Measurements from ENCODE around the gene PIGB. TPM values are rescaled to one million over a fixed set of nuclear protein-coding genes. Genes with fewer than 3 reads are reported as not detected.
"Not testable (repeated sequence)": the region's sequence is repeated elsewhere in the genome, so short reads cannot be mapped to it uniquely, and the experiment has no call there.

The PIGB gene
- total RNA-seq, 2 donors from 2014 or later = 27.5 to 32.9 TPM

- peaks cover 0 to 3% of the 10 kb centered on the region in 2 donors for H3K36me3 Mint-ChIP-seq (ENCODE audit: insufficient read depth in 2 of 2)
- no peaks in the 10 kb centered on the region for H3K4me1 Mint-ChIP-seq (ENCODE audit: low read depth)
- no peak overlapping the region for H3K27ac Mint-ChIP-seq
- no peak for ATAC-seq (replicated peaks in 1 of 2)
- DNase-seq = no peak
- H3K9me3 Mint-ChIP-seq = no peaks in the 10 kb centered on the region
- no peak overlapping the region for H3K4me3 Mint-ChIP-seq
- H3K27me3 Mint-ChIP-seq (ENCODE audit: low read depth) = no peaks in the 10 kb centered on the region
Observed at GRCh38 chr15:55362641-55363040, 43.6 kb downstream of the PIGB start.

- Mint-ChIP-seq H3K27me3 (ENCODE audit: low read depth) (no peaks in the 10 kb centered on the region), H3K4me1 (ENCODE audit: low read depth) (no peaks in the 10 kb centered on the region), H3K27ac (peak overlapping the region; percentile 36), H3K9me3 (no peaks in the 10 kb centered on the region), H3K36me3 (ENCODE audit: insufficient read depth in 2 of 2) (peaks cover 0 to 4% of the 10 kb centered on the region in 2 donors), H3K4me3 (no peak overlapping the region)
- DNase-seq (no peak), ATAC-seq (replicated peaks in 1 of 2) (no peak)
Observed at GRCh38 chr15:55366981-55367380, 48.0 kb downstream of the PIGB start.

- H3K27ac Mint-ChIP-seq = peak overlapping the region; percentile 38
- H3K36me3 Mint-ChIP-seq (ENCODE audit: insufficient read depth in 2 of 2) = peaks cover 0 to 4% of the 10 kb centered on the region in 2 donors
- H3K27me3 Mint-ChIP-seq (ENCODE audit: low read depth) = no peaks in the 10 kb centered on the region
- H3K9me3 Mint-ChIP-seq = no peaks in the 10 kb centered on the region
- no peak overlapping the region for H3K4me3 Mint-ChIP-seq
- DNase-seq (no peak), ATAC-seq (replicated peaks in 1 of 2) (no peak)
- H3K4me1 Mint-ChIP-seq (ENCODE audit: low read depth) = no peaks in the 10 kb centered on the region
Observed at GRCh38 chr15:55372701-55373440, 53.8 kb downstream of the PIGB start.

- Mint-ChIP-seq H3K27me3 (ENCODE audit: low read depth) (no peaks in the 10 kb centered on the region), H3K4me3 (no peak overlapping the region), H3K36me3 (ENCODE audit: insufficient read depth in 2 of 2) (peaks cover 4% of the 10 kb centered on the region in 2 donors), H3K9me3 (no peaks in the 10 kb centered on the region), H3K27ac (no peak overlapping the region), H3K4me1 (ENCODE audit: low read depth) (peaks cover 5% of the 10 kb centered on the region)
- DNase-seq (no peak), ATAC-seq (replicated peaks in 1 of 2) (no peak)
Observed at GRCh38 chr15:55379095-55379494, 60.1 kb downstream of the PIGB start.

GRCh38 chr15:55381595-55381994 is 62.6 kb downstream of the PIGB start:
- Mint-ChIP-seq H3K27ac (no peak overlapping the region), H3K27me3 (ENCODE audit: low read depth) (no peaks in the 10 kb centered on the region), H3K4me3 (no peak overlapping the region), H3K4me1 (ENCODE audit: low read depth) (peaks cover 5% of the 10 kb centered on the region), H3K36me3 (ENCODE audit: insufficient read depth in 2 of 2) (peaks cover 4% of the 10 kb centered on the region in 2 donors), H3K9me3 (no peaks in the 10 kb centered on the region)
- DNase-seq (no peak), ATAC-seq (replicated peaks in 1 of 2) (no peak)

- Mint-ChIP-seq H3K27me3 (ENCODE audit: low read depth) (no peaks in the 10 kb centered on the region), H3K9me3 (no peaks in the 10 kb centered on the region), H3K4me3 (no peak overlapping the region), H3K4me1 (ENCODE audit: low read depth) (peaks cover 5% of the 10 kb centered on the region), H3K27ac (no peak overlapping the region), H3K36me3 (ENCODE audit: insufficient read depth in 2 of 2) (peaks cover 4% of the 10 kb centered on the region in 2 donors)
- ATAC-seq (replicated peaks in 1 of 2) = no peak
- DNase-seq = no peak
Observed at GRCh38 chr15:55383687-55384086, 64.7 kb downstream of the PIGB start.

GRCh38 chr15:55387027-55387426 is 68.0 kb downstream of the PIGB start:
- peaks cover 3 to 4% of the 10 kb centered on the region in 2 donors for H3K36me3 Mint-ChIP-seq (ENCODE audit: insufficient read depth in 2 of 2)

GRCh38 chr15:55389264-55389607 is 70.2 kb downstream of the PIGB start:
- H3K9me3 Mint-ChIP-seq = no peaks in the 10 kb centered on the region
- H3K4me3 Mint-ChIP-seq = no peak overlapping the region
- no peaks in the 10 kb centered on the region for H3K36me3 Mint-ChIP-seq (ENCODE audit: insufficient read depth in 2 of 2)
- peaks cover 11% of the 10 kb centered on the region for H3K4me1 Mint-ChIP-seq (ENCODE audit: low read depth)
- H3K27ac Mint-ChIP-seq = no peak overlapping the region
- no peaks in the 10 kb centered on the region for H3K27me3 Mint-ChIP-seq (ENCODE audit: low read depth)
- ATAC-seq (replicated peaks in 1 of 2) (no peak), DNase-seq (no peak)

More at GRCh38 chr15:55387027-55387426, 68.0 kb downstream of the PIGB start:
- Mint-ChIP-seq H3K4me1 (ENCODE audit: low read depth) (peaks cover 11% of the 10 kb centered on the region), H3K27me3 (ENCODE audit: low read depth) (no peaks in the 10 kb centered on the region), H3K4me3 (no peak overlapping the region), H3K27ac (no peak overlapping the region), H3K9me3 (no peaks in the 10 kb centered on the region)
- ATAC-seq (replicated peaks in 1 of 2) (no peak), DNase-seq (no peak)

- Mint-ChIP-seq H3K36me3 (ENCODE audit: insufficient read depth in 2 of 2) (peaks cover 7 to 19% of the 10 kb centered on the region in 2 donors), H3K27me3 (ENCODE audit: low read depth) (no peaks in the 10 kb centered on the region), H3K27ac (no peak overlapping the region), H3K9me3 (no peaks in the 10 kb centered on the region), H3K4me3 (no peak overlapping the region), H3K4me1 (ENCODE audit: low read depth) (peaks cover 6% of the 10 kb centered on the region)
- no peak for DNase-seq
- ATAC-seq (replicated peaks in 1 of 2) = no peak
Observed at GRCh38 chr15:55394694-55395093, 75.7 kb downstream of the PIGB start.

GRCh38 chr15:55398243-55398642 is 79.2 kb downstream of the PIGB start:
- Mint-ChIP-seq H3K27me3 (ENCODE audit: low read depth) (no peaks in the 10 kb centered on the region), H3K4me3 (no peak overlapping the region), H3K27ac (no peak overlapping the region), H3K9me3 (no peaks in the 10 kb centered on the region), H3K36me3 (ENCODE audit: insufficient read depth in 2 of 2) (peaks cover 7 to 19% of the 10 kb centered on the region in 2 donors), H3K4me1 (ENCODE audit: low read depth) (peaks cover 33% of the 10 kb centered on the region)
- ATAC-seq (replicated peaks in 1 of 2) = no peak
- DNase-seq = no peak

GRCh38 chr15:55400050-55400449 is 81.0 kb downstream of the PIGB start:
- not testable (repeated sequence) for DNase-seq; ATAC-seq (replicated peaks in 1 of 2); H3K9me3 Mint-ChIP-seq; H3K27me3 Mint-ChIP-seq (ENCODE audit: low read depth); H3K27ac Mint-ChIP-seq; H3K4me3 Mint-ChIP-seq
- H3K4me1 Mint-ChIP-seq (ENCODE audit: low read depth) = peaks cover 45% of the 10 kb centered on the region
- H3K36me3 Mint-ChIP-seq (ENCODE audit: insufficient read depth in 2 of 2) = peaks cover 7 to 16% of the 10 kb centered on the region in 2 donors

GRCh38 chr15:55401786-55402246 is 82.8 kb downstream of the PIGB start:
- DNase-seq (no peak), ATAC-seq (replicated peaks in 1 of 2) (no peak)
- Mint-ChIP-seq H3K4me3 (no peak overlapping the region), H3K4me1 (ENCODE audit: low read depth) (peaks cover 56% of the 10 kb centered on the region), H3K36me3 (ENCODE audit: insufficient read depth in 2 of 2) (peaks cover 6 to 8% of the 10 kb centered on the region in 2 donors), H3K27ac (peak overlapping the region; percentile 81), H3K9me3 (no peaks in the 10 kb centered on the region), H3K27me3 (ENCODE audit: low read depth) (no peaks in the 10 kb centered on the region)

GRCh38 chr15:55402707-55403106 is 83.7 kb downstream of the PIGB start:
- Mint-ChIP-seq H3K36me3 (ENCODE audit: insufficient read depth in 2 of 2) (peaks cover 3 to 5% of the 10 kb centered on the region in 2 donors), H3K4me3 (peak overlapping the region; percentile 59 to 84)
- peak; percentile 45 to 60 for ATAC-seq (replicated peaks in 1 of 2)

GRCh38 chr15:55403531-55403930 is 84.5 kb downstream of the PIGB start:
- Mint-ChIP-seq H3K27me3 (ENCODE audit: low read depth) (no peaks in the 10 kb centered on the region), H3K9me3 (no peaks in the 10 kb centered on the region), H3K4me3 (peak overlapping the region; percentile 59 to 84), H3K4me1 (ENCODE audit: low read depth) (peaks cover 66% of the 10 kb centered on the region), H3K36me3 (ENCODE audit: insufficient read depth in 2 of 2) (peaks cover 1 to 2% of the 10 kb centered on the region in 2 donors), H3K27ac (peak overlapping the region; percentile 92)
- DNase-seq (no peak), ATAC-seq (replicated peaks in 1 of 2) (no peak)

More at GRCh38 chr15:55402707-55403106, 83.7 kb downstream of the PIGB start:
- DNase-seq = no peak
- Mint-ChIP-seq H3K27ac (peak overlapping the region; percentile 92), H3K4me1 (ENCODE audit: low read depth) (peaks cover 63% of the 10 kb centered on the region), H3K9me3 (no peaks in the 10 kb centered on the region), H3K27me3 (ENCODE audit: low read depth) (no peaks in the 10 kb centered on the region)

Data from activated T-cell treated with anti-CD3 and anti-CD28 coated beads, Interleukin-2, amount 50 U/mL, for 72 hours (primary cell).